OCI-LY3 (cell line): ENCODE results near the gene VAV2.

Source experiments
- H2AFZ ChIP-seq: fragments of 200-600, 300-600 bp; shearing (Covaris generic); 2 replicates; pipeline ENCODE4 v1.6.0; 2014; ENCODE audit warnings: antibody characterized with exemption, low read depth, low read length
- H3K27ac ChIP-seq: fragments of 200-600, 300-600 bp; sonication (generic); 2 replicates; pipeline ENCODE4 v1.5.1; 2014; ENCODE audit warnings: mild to moderate bottlenecking, low read length, moderate library complexity, mixed read lengths
- H3K27me3 ChIP-seq: fragments of 200-600, 300-600 bp; sonication (generic); 2 replicates; pipeline ENCODE4 v1.6.1; 2014; ENCODE audit warnings: low read depth, low read length, mixed read lengths
- H3K36me3 ChIP-seq: fragments of 200-600, 300-600 bp; sonication (generic); replicated peaks from 2 replicates; pipeline ENCODE3; 2014; ENCODE audit warnings: low read depth, low read length, mixed read lengths
- H3K4me1 ChIP-seq: fragments of 300-600, 200-600 bp; sonication (generic); 2 replicates; pipeline ENCODE4 v1.6.1; 2014; ENCODE audit warnings: low read length, mixed read lengths
- H3K4me2 ChIP-seq: fragments of 200-600, 300-600 bp; sonication (generic); 2 replicates; pipeline ENCODE4 v1.6.1; 2014; ENCODE audit warnings: low read length, mixed read lengths
- H3K4me3 ChIP-seq: fragments of 300-600, 200-600 bp; sonication (generic); 2 replicates; pipeline ENCODE4 v1.5.1; 2014; ENCODE audit warnings: antibody characterized with exemption, mild to moderate bottlenecking, low read length, moderate library complexity
- H3K79me2 ChIP-seq: fragments of 300-600, 200-600 bp; shearing (Covaris generic); 2 replicates; pipeline ENCODE4 v1.6.1; 2014; ENCODE audit warnings: mild to moderate bottlenecking, low read length, mixed read lengths
- H3K9ac ChIP-seq: fragments of 300-600, 200-600 bp; shearing (Covaris generic); 2 replicates; pipeline ENCODE4 v1.6.0; 2014; ENCODE audit warnings: mild to moderate bottlenecking, low read length, moderate library complexity
- H3K9me3 ChIP-seq: fragments of 200-600, 300-600 bp; shearing (Covaris generic); 2 replicates; pipeline ENCODE4 v1.6.1; 2014; ENCODE audit warnings: low read length, mixed read lengths; ENCODE audit not compliant: insufficient read depth
- H4K20me1 ChIP-seq: fragments of 200-600, 300-600 bp; sonication (generic); 2 replicates; pipeline ENCODE4 v1.6.1; 2016; ENCODE audit warnings: low read length, mixed read lengths; ENCODE audit not compliant: insufficient read depth
- EZH2phosphoT487 ChIP-seq: fragments of 200-600 bp; shearing (Covaris generic); IDR thresholded peaks from 2 replicates; pipeline ENCODE4 v1.6.1; 2018; ENCODE audit warnings: antibody characterized with exemption, mixed run types, low read depth
- TF ChIP-seq, protein P1 (sequence below): fragments of 200-600, 300-600 bp; sonication (generic); IDR thresholded peaks from 2 replicates; pipeline ENCODE4 v1.5.1; 2014; ENCODE audit warnings: antibody characterized with exemption, low read length, low read depth

VAV2 gene

DNA sequence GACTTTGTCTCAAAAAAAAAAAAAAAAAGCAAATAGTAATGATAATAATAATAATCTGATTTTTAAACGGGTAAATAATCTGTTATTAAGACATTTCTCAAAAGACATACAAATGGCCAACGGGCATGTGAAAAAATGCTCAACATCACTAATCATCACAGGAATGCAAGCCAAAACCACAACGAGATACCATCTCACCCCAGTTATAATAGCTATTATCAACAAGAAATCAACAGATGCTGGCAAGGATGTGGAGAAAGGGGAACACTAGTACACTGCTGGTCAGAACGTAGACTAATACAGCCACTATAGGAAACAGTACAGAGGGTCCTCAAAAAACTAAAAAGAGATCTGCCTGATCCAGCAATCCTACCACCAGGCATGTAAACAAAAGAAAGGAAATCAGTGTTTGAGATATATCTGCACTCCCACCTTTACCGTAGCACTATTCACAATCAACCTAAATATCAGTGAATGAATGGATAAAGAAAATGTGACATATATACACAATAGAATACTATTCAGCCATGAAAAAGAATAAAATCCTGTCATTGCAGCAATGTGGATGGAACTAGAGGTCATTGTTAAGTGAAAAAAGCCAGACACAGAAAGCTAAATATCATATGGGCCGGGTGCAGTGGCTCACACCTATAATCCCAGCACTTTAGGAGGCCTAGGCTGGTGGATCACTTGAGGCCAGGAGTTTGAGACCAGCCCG, 24.9 kb downstream of the VAV2 start:
- no peak overlapping the region for H3K9ac ChIP-seq
- H2AFZ ChIP-seq = no peak overlapping the region
- no peak overlapping the region for H3K4me2 ChIP-seq
- H3K79me2 ChIP-seq = peaks cover 99% of the 10 kb centered on the region
- H4K20me1 ChIP-seq = peaks cover 58% of the 10 kb centered on the region
- TF ChIP-seq, protein P1, sequence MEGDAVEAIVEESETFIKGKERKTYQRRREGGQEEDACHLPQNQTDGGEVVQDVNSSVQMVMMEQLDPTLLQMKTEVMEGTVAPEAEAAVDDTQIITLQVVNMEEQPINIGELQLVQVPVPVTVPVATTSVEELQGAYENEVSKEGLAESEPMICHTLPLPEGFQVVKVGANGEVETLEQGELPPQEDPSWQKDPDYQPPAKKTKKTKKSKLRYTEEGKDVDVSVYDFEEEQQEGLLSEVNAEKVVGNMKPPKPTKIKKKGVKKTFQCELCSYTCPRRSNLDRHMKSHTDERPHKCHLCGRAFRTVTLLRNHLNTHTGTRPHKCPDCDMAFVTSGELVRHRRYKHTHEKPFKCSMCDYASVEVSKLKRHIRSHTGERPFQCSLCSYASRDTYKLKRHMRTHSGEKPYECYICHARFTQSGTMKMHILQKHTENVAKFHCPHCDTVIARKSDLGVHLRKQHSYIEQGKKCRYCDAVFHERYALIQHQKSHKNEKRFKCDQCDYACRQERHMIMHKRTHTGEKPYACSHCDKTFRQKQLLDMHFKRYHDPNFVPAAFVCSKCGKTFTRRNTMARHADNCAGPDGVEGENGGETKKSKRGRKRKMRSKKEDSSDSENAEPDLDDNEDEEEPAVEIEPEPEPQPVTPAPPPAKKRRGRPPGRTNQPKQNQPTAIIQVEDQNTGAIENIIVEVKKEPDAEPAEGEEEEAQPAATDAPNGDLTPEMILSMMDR = no peak
- TF ChIP-seq EZH2phosphoT487 = no peak
- no peak overlapping the region for H3K27ac ChIP-seq
- H3K4me1 ChIP-seq = peaks cover 59% of the 10 kb centered on the region
- H3K27me3 ChIP-seq = no peaks in the 10 kb centered on the region
- H3K4me3 ChIP-seq = no peak overlapping the region
- peaks cover 7% of the 10 kb centered on the region; the same call in 1 of the 2 replicates for H3K9me3 ChIP-seq
- peaks cover 10% of the 10 kb centered on the region for H3K36me3 ChIP-seq

DNA sequence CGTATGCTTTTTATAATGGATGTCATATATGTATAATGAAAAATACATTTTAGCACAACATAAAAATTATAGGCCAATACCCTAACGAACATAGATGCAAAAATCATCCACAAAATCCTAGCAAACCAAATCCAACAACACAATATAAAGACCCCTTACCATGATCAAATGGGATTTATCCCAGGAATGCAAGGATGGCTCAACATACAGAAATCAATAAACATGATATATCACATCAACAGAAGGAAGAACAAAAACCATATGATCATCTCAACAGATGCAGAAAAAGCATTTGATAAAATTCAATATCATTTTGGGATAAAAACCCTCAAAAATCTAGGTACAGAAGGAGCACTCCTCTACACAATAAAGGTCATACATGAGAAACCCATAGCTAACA, 27.7 kb downstream of the VAV2 start:
- H3K9me3 ChIP-seq = peaks cover 7% of the 10 kb centered on the region; the same call in 1 of the 2 replicates
- H4K20me1 ChIP-seq = peaks cover 38% of the 10 kb centered on the region
- no peak overlapping the region for H3K27ac ChIP-seq
- H3K4me2 ChIP-seq = no peak overlapping the region
- no peak overlapping the region for H2AFZ ChIP-seq
- no peak overlapping the region for H3K4me3 ChIP-seq
- H3K36me3 ChIP-seq = peaks cover 10% of the 10 kb centered on the region
- H3K9ac ChIP-seq = no peak overlapping the region
- H3K4me1 ChIP-seq = peaks cover 59% of the 10 kb centered on the region
- TF ChIP-seq, protein P1 = no peak
- no peak for TF ChIP-seq EZH2phosphoT487
- H3K79me2 ChIP-seq = peaks cover 99% of the 10 kb centered on the region
- H3K27me3 ChIP-seq = no peaks in the 10 kb centered on the region

GRCh38 chr9:133963166-133963565, 29.0 kb downstream of the VAV2 start:
- Histone ChIP-seq H4K20me1 (peaks cover 29% of the 10 kb centered on the region), H2AFZ (no peak overlapping the region), H3K9me3 (peaks cover 7% of the 10 kb centered on the region; the same call in 1 of the 2 replicates), H3K27me3 (no peaks in the 10 kb centered on the region), H3K79me2 (peaks cover 97% of the 10 kb centered on the region), H3K4me2 (0 out of 2 replicates have a peak overlapping the region, but pooled peaks have one; percentile 96), H3K4me3 (no peak overlapping the region), H3K36me3 (peaks cover 10% of the 10 kb centered on the region), H3K9ac (no peak overlapping the region), H3K4me1 (peaks cover 60% of the 10 kb centered on the region), H3K27ac (no peak overlapping the region)
- TF ChIP-seq, protein P1 = no peak
- no peak for TF ChIP-seq EZH2phosphoT487

DNA sequence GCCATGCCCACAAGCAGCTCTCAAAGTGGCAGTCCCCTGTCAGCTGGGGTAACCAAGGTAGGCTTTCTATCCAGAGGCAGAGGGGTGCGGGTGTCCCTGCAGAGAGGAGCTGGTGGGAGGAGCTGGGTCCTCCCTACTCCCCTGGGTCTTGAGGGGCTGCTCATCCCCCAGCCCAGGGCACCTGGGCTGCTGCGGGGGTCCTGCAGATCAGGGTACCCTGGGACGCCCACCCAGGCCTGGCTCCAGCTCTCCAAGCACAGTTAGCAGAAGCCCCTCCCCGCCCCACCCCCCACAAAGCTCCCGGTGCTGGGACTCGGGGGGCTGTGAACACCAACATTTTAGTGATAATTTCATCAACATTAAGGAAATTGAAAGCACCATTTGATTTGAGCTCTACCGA, 29.8 kb downstream of the VAV2 start:
- peak overlapping the region; percentile 70 for H3K4me3 ChIP-seq
- no peak overlapping the region for H2AFZ ChIP-seq
- H4K20me1 ChIP-seq = peaks cover 29% of the 10 kb centered on the region
- peaks cover 7% of the 10 kb centered on the region; the same call in 1 of the 2 replicates for H3K9me3 ChIP-seq
- H3K4me2 ChIP-seq = peak overlapping the region; percentile 96
- peaks cover 91% of the 10 kb centered on the region for H3K79me2 ChIP-seq
- H3K27me3 ChIP-seq = no peaks in the 10 kb centered on the region
- peaks cover 9% of the 10 kb centered on the region for H3K36me3 ChIP-seq
- H3K9ac ChIP-seq = peak overlapping the region; percentile 62
- TF ChIP-seq, protein P1 = no peak
- no peak for TF ChIP-seq EZH2phosphoT487
- peaks cover 55% of the 10 kb centered on the region for H3K4me1 ChIP-seq
- no peak overlapping the region for H3K27ac ChIP-seq
